ENCODE measurements around the gene NIPSNAP2.
"Not testable (repeated sequence)": the region's sequence is repeated elsewhere in the genome, so short reads cannot be mapped to it uniquely, and the experiment has no call there.

The NIPSNAP2 gene

GRCh38 chr7:55964261-55965099 lies at the start of gene NIPSNAP2:
Gene NIPSNAP2 (plus strand): TSS chr7:55964585. CDS start chr7:55964610, 25 bp downstream.
- Histone ChIP-seq H3K27ac (ENCODE audit: low read depth, low read length) (peak within 1 kb of the TSS; percentile 91), H3K9ac (ENCODE audit: low read length) (peak within 1 kb of the TSS; percentile 97), H3K4me1 (ENCODE audit: control insufficient read depth, insufficient read depth, low read length) (peaks cover 12% of the 10 kb centered on the region), H3K27me3 (ENCODE audit: control insufficient read depth, insufficient read depth, low read length) (no peaks in the 10 kb centered on the region), H3K36me3 (ENCODE audit: control insufficient read depth, insufficient read depth, low read length) (no peaks in the 10 kb centered on the region), H3K4me3 (ENCODE audit: low read length) (peak within 1 kb of the TSS; percentile 90)

- H3K36me3 ChIP-seq (ENCODE audit: control insufficient read depth, insufficient read depth, low read length) = no peaks in the 10 kb centered on the region
- no peaks in the 10 kb centered on the region for H3K27me3 ChIP-seq (ENCODE audit: control insufficient read depth, insufficient read depth, low read length)
- H3K4me3 ChIP-seq (ENCODE audit: low read length) = no peak overlapping the region
- no peak overlapping the region for H3K27ac ChIP-seq (ENCODE audit: low read depth, low read length)
- no peak overlapping the region for H3K9ac ChIP-seq (ENCODE audit: low read length)
- H3K4me1 ChIP-seq (ENCODE audit: control insufficient read depth, insufficient read depth, low read length) = no peaks in the 10 kb centered on the region
These were observed 46.6 kb upstream of the NIPSNAP2 start for GRCh38 chr7:55917771-55918170.

GRCh38 chr7:55928006-55928767 lies 36.2 kb upstream of the NIPSNAP2 start:
- H3K9ac ChIP-seq (ENCODE audit: low read length) = no peak overlapping the region
- H3K27me3 ChIP-seq (ENCODE audit: control insufficient read depth, insufficient read depth, low read length) = no peaks in the 10 kb centered on the region
- H3K36me3 ChIP-seq (ENCODE audit: control insufficient read depth, insufficient read depth, low read length) = no peaks in the 10 kb centered on the region
- no peaks in the 10 kb centered on the region for H3K4me1 ChIP-seq (ENCODE audit: control insufficient read depth, insufficient read depth, low read length)
- H3K27ac ChIP-seq (ENCODE audit: low read depth, low read length) = no peak overlapping the region
- H3K4me3 ChIP-seq (ENCODE audit: low read length) = no peak overlapping the region

GRCh38 chr7:55931421-55932151 lies 32.8 kb upstream of the NIPSNAP2 start:
- Histone ChIP-seq H3K4me3 (ENCODE audit: low read length) (no peak overlapping the region), H3K27me3 (ENCODE audit: control insufficient read depth, insufficient read depth, low read length) (no peaks in the 10 kb centered on the region), H3K4me1 (ENCODE audit: control insufficient read depth, insufficient read depth, low read length) (no peaks in the 10 kb centered on the region), H3K27ac (ENCODE audit: low read depth, low read length) (no peak overlapping the region), H3K9ac (ENCODE audit: low read length) (no peak overlapping the region), H3K36me3 (ENCODE audit: control insufficient read depth, insufficient read depth, low read length) (no peaks in the 10 kb centered on the region)

- Histone ChIP-seq H3K36me3 (ENCODE audit: control insufficient read depth, insufficient read depth, low read length) (no peaks in the 10 kb centered on the region), H3K9ac (ENCODE audit: low read length) (no peak overlapping the region), H3K27ac (ENCODE audit: low read depth, low read length) (no peak overlapping the region), H3K4me1 (ENCODE audit: control insufficient read depth, insufficient read depth, low read length) (no peaks in the 10 kb centered on the region), H3K27me3 (ENCODE audit: control insufficient read depth, insufficient read depth, low read length) (no peaks in the 10 kb centered on the region), H3K4me3 (ENCODE audit: low read length) (no peak overlapping the region)
These were observed 24.8 kb upstream of the NIPSNAP2 start for GRCh38 chr7:55939514-55940123.

GRCh38 chr7:55946545-55946944 lies 17.8 kb upstream of the NIPSNAP2 start:
- H3K4me3 ChIP-seq (ENCODE audit: low read length) = no peak overlapping the region
- no peak overlapping the region for H3K9ac ChIP-seq (ENCODE audit: low read length)
- H3K36me3 ChIP-seq (ENCODE audit: control insufficient read depth, insufficient read depth, low read length) = no peaks in the 10 kb centered on the region
- no peaks in the 10 kb centered on the region for H3K4me1 ChIP-seq (ENCODE audit: control insufficient read depth, insufficient read depth, low read length)
- H3K27ac ChIP-seq (ENCODE audit: low read depth, low read length) = no peak overlapping the region
- H3K27me3 ChIP-seq (ENCODE audit: control insufficient read depth, insufficient read depth, low read length) = no peaks in the 10 kb centered on the region

- Histone ChIP-seq H3K4me3 (ENCODE audit: low read length) (peak within 1 kb of the TSS; percentile 94), H3K36me3 (ENCODE audit: control insufficient read depth, insufficient read depth, low read length) (peaks cover 7% of the 10 kb centered on the region), H3K4me1 (ENCODE audit: control insufficient read depth, insufficient read depth, low read length) (no peaks in the 10 kb centered on the region), H3K27ac (ENCODE audit: low read depth, low read length) (peak within 1 kb of the TSS; percentile 83), H3K9ac (ENCODE audit: low read length) (peak within 1 kb of the TSS; percentile 91), H3K27me3 (ENCODE audit: control insufficient read depth, insufficient read depth, low read length) (no peaks in the 10 kb centered on the region)
These were observed 12.6 kb upstream of the NIPSNAP2 start, which contains the start of gene MRPS17 for GRCh38 chr7:55951637-55952351. Gene MRPS17 (plus strand): TSS chr7:55951877. CDS start chr7:55953196, 1,319 bp downstream.

- H3K27me3 ChIP-seq (ENCODE audit: control insufficient read depth, insufficient read depth, low read length); H3K36me3 ChIP-seq (ENCODE audit: control insufficient read depth, insufficient read depth, low read length); H3K4me1 ChIP-seq (ENCODE audit: control insufficient read depth, insufficient read depth, low read length): not testable (repeated sequence)
- Histone ChIP-seq H3K27ac (ENCODE audit: low read depth, low read length) (peak overlapping the region; percentile 83), H3K9ac (ENCODE audit: low read length) (peak overlapping the region; percentile 91), H3K4me3 (ENCODE audit: low read length) (peak overlapping the region; percentile 94)
These were observed 12.1 kb upstream of the NIPSNAP2 start for GRCh38 chr7:55952352-55952671.

GRCh38 chr7:55953707-55954475 lies 10.5 kb upstream of the NIPSNAP2 start:
- Histone ChIP-seq H3K9ac (ENCODE audit: low read length) (no peak overlapping the region), H3K27me3 (ENCODE audit: control insufficient read depth, insufficient read depth, low read length) (no peaks in the 10 kb centered on the region), H3K36me3 (ENCODE audit: control insufficient read depth, insufficient read depth, low read length) (peaks cover 7% of the 10 kb centered on the region), H3K4me3 (ENCODE audit: low read length) (no peak overlapping the region), H3K4me1 (ENCODE audit: control insufficient read depth, insufficient read depth, low read length) (no peaks in the 10 kb centered on the region), H3K27ac (ENCODE audit: low read depth, low read length) (no peak overlapping the region)

- no peak overlapping the region for H3K4me3 ChIP-seq (ENCODE audit: low read length)
- no peaks in the 10 kb centered on the region for H3K4me1 ChIP-seq (ENCODE audit: control insufficient read depth, insufficient read depth, low read length)
- no peaks in the 10 kb centered on the region for H3K27me3 ChIP-seq (ENCODE audit: control insufficient read depth, insufficient read depth, low read length)
- H3K27ac ChIP-seq (ENCODE audit: low read depth, low read length) = no peak overlapping the region
- H3K36me3 ChIP-seq (ENCODE audit: control insufficient read depth, insufficient read depth, low read length) = peaks cover 7% of the 10 kb centered on the region
- no peak overlapping the region for H3K9ac ChIP-seq (ENCODE audit: low read length)
These were observed 7.2 kb upstream of the NIPSNAP2 start for GRCh38 chr7:55957190-55957589.

GRCh38 chr7:55962014-55962413 lies 2.4 kb upstream of the NIPSNAP2 start:
- Histone ChIP-seq H3K4me3 (ENCODE audit: low read length) (no peak overlapping the region), H3K27me3 (ENCODE audit: control insufficient read depth, insufficient read depth, low read length) (no peaks in the 10 kb centered on the region)

More at GRCh38 chr7:55962014-55962413, 2.4 kb upstream of the NIPSNAP2 start:
- Histone ChIP-seq H3K27ac (ENCODE audit: low read depth, low read length) (no peak overlapping the region), H3K36me3 (ENCODE audit: control insufficient read depth, insufficient read depth, low read length) (no peaks in the 10 kb centered on the region), H3K9ac (ENCODE audit: low read length) (no peak overlapping the region), H3K4me1 (ENCODE audit: control insufficient read depth, insufficient read depth, low read length) (peaks cover 12% of the 10 kb centered on the region)
